Erythroblast (primary cell): ENCODE data around the gene COPZ1.

ENCODE experiments used
- GATA1 ChIP-seq: IDR thresholded peaks from 2 replicates; pipeline ENCODE4 v1.6.1; 2011; ENCODE audit warnings: low read depth, mild to moderate bottlenecking, control low read depth, low read length, moderate library complexity
- POLR2A ChIP-seq: IDR thresholded peaks from 2 replicates; pipeline ENCODE4 v1.6.1; 2011; ENCODE audit warnings: mild to moderate bottlenecking, low read length

DNA sequence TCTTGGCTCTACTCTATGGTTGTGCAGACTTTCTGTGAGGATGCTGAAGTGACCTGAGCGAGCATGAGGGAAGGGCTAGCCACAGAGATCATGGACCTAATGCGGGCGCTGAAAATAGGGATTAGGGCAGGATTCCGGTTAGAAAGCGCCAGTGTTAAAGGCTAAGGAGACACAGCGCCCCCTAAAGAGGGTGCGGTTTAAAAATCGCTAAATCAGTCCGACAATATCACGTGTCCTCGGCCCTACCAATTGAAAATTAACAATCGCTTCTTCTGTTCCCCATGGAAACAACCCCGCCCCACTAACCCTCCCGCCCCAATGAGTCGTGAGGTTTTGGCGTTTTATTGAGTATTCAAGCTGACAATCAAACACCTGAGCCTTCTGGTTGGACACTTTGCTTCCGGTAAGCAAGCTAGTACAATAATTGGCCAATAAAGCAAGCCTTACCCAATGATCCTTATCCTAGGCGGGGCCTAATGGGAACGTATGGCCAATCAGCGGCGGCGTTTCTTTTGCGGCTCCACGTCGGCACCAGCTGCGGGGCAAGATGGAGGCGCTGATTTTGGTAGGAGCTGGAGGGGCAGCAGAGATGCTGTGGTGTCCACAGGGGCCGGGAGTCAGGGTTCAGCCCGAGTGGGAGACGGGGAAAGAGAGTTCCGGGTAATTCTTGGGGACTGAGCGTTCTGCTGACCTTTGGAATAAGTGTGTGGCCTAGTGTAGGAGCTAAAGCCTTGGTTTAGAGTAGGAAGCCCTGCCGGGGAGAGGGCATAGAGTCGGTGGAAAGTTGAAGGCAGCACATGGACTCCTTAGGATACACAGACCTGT is at the start of gene COPZ1:
- TF ChIP-seq POLR2A (peak; percentile 92), GATA1 (no peak)
